ENCODE measurements around the gene LYL1.

Gene LYL1

GRCh38 chr19:13073263-13073662 lies 29.4 kb downstream of the LYL1 start:
- DNase-seq = no peak

DNA sequence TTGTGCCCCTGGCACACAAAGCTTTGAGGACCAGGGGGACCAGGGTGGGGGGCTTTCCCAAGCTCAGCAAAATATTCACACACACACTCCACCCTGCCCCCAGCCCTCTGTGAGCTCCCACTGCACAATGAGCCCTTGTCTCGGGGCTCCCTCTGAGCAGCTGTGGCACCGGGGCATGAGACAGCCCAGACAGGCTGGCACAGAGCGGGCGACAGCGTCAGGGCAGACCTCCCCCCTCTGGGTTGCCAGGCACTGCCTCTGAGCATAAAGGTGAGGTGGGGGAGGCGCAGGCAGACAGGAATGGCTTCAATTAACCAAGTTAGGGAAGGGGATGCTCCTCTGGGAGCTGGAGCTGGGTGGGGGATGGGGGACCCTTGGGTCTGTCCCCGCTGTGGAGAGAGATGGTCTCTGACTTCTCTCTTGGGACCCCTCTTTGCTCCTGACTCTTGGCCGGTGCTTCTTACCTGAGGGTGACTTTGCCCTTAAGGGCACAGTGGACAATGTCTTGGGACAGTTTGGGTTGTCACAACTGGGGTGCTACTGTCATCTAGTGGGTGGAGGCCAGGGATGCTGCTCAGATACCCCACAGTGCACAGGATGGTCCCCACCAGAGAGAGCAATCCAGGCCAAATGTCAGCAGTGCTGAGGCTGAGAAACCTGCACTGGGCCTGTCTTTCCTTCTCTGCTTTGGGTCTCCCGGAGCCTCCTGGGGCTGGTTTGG lies 30.3 kb downstream of the LYL1 start:
- DNase-seq = no peak

GRCh38 chr19:13071444-13072187 lies 31.0 kb downstream of the LYL1 start:
- DNase-seq = no peak

DNA sequence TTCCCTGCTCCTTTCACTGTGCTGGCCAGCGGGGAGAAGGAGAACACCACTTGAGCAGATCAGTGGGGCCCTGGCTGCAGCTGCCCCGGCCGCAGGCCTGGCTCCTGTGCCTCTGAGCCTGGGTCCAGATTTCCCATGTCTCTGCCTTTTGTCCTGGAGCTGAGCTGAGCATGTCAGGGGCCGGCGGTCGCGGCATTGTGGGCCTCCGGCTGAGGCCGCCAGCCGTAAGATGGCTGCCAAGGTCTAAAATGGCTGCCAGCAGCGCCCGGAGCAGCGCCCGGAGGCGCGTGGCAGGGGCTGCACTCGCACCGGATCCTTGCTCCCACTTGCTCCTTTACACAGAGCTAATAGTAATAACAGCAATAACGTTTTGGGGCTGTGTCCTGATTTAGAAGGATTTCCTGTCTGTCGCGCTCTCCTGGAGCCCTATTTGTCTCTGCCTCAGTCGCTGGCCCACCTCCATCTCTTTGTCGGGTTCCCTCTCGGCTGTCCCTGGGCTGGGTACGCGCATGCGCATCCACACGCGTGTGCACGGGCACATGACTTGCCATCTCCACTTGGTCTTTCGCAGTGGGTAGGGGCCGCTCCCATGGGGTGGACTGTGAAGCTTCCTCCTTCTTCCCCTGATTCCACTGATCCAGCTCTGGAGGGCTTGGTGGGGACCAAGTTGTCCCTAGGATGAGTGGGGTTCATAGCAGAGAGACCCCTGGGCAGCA lies 32.1 kb downstream of the LYL1 start:
- DNase-seq = no peak

- DNase-seq = no peak
Observed at GRCh38 chr19:13069415-13070359, 33.0 kb downstream of the LYL1 start.

GRCh38 chr19:13068085-13068846 lies 34.4 kb downstream of the LYL1 start:
- no peak for DNase-seq

DNA sequence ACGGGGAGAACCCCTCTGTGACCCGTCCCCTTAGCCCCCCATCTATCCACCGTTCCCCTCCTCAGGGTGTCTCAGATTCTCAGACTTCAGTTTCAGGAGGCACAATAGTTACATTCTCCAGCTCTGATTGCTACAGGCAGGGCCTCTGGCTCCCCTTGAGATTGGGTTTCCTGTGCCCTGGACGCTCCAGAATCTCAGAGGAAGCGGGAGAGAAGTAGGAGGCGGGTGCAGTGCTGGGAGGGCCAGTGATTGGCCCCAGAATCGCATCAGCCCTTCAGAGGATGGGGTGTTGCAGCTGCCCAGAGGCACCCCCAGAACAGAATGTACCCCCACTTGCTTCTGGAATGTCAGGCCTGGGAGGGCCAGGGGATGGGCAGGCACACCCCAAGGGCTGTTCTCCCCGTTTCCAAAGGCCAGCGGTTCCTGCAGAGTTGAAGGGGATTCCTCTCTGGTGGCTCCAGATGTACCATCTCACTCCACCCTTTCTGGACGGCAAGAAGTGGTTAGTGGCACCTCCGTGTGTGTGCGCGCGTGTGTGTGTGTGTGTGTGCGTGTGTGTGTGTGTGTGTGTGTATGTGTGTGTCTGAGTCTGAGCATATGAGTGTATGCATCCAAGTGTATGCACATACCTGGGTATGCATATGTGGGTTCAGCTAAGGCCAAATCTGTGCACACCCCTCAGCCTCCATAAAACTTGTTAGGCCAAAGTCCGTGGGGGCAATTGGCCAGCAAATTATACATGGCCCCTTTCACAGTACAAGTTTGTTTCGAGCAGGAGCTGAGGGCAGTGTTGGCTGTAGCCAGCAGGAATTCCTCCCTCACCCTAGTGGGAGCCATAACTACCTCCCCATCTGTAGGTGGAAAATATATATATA lies 35.5 kb downstream of the LYL1 start:
- no peak for DNase-seq

DNA sequence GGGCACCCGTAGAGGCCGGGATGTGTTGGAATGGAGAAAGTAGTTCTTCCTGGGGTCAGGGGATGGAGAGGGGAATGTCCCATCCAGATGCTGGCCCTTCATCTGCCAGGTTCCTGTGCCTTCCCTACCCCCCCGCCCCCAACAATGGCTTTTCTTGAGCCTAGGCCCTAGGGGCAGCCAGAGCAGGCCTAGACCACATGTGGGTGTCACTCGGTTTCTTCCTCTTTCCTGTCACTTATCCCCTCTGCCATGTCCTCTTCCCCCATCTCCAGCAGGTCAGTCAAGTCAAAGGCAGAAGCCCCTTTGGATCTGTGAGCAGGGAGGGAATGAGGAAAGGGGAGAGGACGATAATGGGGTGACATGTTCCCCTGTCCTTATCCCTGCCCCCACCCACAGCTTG lies 36.4 kb downstream of the LYL1 start:
- no peak for DNase-seq

DNA sequence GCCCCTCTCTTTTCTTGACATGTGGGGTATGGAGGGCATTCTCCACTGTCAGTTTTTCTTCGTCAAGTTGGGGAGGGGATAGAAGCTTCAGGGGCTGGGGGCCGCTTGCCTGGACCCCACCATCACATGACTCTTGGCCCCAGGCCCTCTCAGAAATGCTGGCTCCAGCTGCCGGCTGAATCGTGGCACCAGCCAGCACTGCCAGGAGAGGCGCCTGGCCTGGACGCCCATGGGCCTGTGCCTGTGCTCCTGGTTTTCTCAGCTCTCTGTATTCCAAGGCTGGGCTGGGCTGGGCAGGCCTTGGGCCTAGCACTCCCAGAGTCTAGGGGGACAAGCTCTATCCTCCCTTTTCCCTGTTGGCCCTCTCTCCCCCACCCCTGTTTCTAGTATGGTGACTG lies 38.6 kb downstream of the LYL1 start:
- DNase-seq = no peak

GRCh38 chr19:13063461-13064091 lies 39.1 kb downstream of the LYL1 start:
- DNase-seq = no peak

DNA sequence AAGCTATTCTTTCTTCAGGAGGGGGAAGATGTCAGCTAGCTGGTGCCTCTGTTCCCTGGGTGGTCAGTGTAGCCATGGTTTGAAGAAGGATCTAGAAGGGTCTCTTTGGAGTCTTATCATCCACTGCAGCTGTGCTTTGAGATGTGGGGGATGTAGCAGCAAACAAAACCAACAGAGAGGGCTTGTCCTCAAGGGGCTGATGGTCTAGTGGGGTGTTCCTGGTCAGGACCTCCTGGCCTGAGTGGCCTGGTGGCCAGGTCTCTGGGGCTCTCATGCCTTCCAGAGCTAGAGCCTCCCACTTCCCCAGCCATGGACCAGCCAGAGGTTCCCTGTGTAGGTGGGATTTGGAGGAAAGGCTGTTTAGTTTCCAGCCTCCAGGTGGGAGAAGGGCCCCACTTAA lies 40.3 kb downstream of the LYL1 start:
- no peak for DNase-seq

DNA sequence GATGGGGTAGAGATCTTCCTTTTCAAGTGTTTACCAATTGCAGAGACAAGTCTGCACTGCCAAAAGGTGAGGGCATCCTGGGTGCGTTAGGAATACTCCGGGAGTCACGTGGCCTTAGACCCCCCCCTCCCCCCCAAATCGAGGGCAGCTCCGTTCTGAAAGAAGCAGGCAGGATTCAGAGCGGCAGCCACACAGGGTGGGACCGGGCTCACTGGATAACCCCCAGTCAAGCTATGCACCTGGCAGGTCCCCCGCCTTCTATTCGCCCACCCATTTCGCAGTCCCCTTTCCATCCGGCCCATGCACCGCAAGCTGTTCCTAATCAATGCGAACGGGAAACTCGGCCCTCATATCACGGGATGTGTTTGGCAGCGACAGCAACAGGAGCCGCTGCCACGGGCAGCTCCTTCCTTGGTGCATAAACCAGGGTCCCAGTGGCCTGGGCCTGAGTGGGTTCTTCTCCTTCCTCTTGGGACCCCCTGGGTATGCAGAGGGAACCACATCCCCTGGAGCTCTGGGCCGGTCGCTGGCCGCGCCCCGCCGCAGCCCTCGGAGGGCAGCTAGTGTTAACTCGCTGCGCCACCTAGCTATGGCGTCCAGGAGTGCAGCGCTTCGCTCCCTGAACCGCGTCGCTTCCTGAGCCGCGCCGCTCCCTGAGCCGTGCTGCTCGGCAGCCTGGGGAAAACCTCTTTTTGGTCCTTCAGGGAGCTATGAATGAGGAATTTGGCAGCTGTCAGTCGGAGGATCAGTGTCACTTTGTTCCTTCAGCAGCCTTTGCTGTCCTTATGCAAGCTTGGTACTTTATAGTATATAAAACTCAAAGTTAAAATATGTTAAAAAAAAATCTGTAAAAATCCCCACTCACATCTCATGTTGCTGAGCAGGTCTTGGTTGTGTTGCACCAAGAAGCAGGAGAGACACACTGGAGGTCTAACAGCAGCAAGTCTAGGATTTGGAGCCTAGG lies 41.4 kb downstream of the LYL1 start:
- peak; percentile 70 for DNase-seq

GRCh38 chr19:13060233-13060963 lies 42.3 kb downstream of the LYL1 start:
- DNase-seq = no peak

- DNase-seq = no peak
Observed at GRCh38 chr19:13058951-13059660, 43.6 kb downstream of the LYL1 start.

DNA sequence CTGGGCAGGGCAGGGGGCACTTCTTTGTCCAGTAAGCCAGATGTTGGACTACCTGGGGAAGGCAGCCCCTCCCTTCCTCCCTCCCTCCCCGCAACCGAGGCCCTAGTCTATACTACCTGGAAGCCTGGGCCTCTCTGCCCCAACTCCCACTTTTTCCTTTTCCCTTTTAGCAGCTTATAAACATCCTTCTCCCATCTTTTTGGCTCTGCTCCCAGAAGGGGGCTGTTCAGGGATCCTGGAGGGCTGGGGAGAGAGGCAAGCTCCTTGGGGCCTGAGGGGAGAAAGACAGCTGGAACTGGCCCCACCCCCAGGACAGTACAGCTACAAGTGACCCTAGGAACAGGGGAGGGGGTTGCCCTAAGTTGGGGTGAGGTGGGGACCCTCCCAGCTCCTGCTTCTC lies 44.9 kb downstream of the LYL1 start:
- peak; percentile 63 for DNase-seq

DNA sequence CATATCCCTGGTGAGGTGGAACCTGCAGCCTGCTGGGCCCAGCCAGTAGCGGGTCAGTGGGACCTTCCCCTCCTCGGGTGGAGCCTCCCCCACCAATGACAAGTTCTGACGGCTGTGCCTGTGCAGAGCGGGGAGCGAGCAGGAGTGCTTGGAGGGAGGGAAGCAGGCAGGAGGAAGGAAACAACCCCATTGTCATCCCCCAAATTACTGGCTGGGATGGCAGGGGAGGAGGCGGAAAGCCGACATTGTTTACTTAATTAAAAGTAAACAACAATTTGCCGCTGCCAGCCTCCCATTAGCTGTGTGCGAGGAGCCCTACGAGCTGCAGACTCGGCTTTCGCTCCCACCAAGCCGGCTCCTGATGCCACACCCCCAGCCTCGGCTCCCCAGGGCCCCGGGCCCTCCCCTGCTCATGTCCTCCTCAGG lies 45.5 kb downstream of the LYL1 start:
- no peak for DNase-seq

DNA sequence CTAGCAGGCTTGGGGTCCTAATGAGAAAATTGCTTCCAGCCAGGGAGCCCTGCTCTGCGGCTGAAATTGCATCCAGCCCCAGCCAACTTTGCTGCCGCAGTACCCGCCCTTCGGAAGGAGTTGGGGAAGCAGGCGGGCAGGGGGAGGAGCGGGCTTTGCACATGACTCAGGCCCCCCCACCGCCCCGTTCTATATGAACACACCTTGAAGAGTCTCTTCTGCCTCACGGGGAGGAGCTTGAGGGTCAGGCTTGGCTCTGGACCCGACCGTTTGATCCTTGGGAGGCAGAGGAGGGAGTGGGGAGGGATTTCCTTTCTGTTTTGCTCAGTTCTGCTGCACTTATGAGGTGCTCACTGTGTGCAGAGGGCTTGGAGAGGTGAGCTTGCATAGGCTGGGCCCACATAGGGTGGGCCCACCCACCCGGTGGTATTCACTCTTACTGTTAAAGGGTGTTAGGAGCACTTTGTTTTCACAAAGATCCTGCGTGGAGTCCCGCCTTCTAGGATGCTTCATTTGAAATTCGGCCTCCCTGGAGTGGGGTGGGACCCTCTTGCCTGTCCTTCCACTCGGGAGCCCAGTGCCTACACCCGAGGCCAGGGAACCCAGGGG lies 46.5 kb downstream of the LYL1 start:
- DNase-seq = peak; percentile 95
